Endothelial cell (in vitro differentiated cells): Measurements from ENCODE around the gene AGO1. TPM values are rescaled to one million over a fixed set of nuclear protein-coding genes. Genes with fewer than 3 reads are reported as not detected.

Source experiments
- DNase-seq: peaks from one replicate; pipeline ENCODE4 v3.0.0; 2021; ENCODE audit warnings: low spot score
- H3K27ac Mint-ChIP-seq: one replicate; pipeline ENCODE4 v1.8.0; 2021; ENCODE audit warnings: mixed read lengths, inconsistent platforms; ENCODE audit not compliant: unreplicated experiment
- H3K27me3 Mint-ChIP-seq: one replicate; pipeline ENCODE4 v1.8.0; 2021; ENCODE audit warnings: mild to moderate bottlenecking, moderate library complexity, mixed read lengths, inconsistent platforms; ENCODE audit not compliant: unreplicated experiment
- H3K36me3 Mint-ChIP-seq: one replicate; pipeline ENCODE4 v1.8.0; 2021; ENCODE audit warnings: mild to moderate bottlenecking, low read depth, mixed read lengths, inconsistent platforms; ENCODE audit not compliant: unreplicated experiment
- H3K4me1 Mint-ChIP-seq: one replicate; pipeline ENCODE4 v1.8.0; 2021; ENCODE audit warnings: mild to moderate bottlenecking, mixed read lengths, inconsistent platforms; ENCODE audit not compliant: unreplicated experiment
- H3K4me3 Mint-ChIP-seq: one replicate; pipeline ENCODE4 v1.8.0; 2021; ENCODE audit warnings: mild to moderate bottlenecking, mixed read lengths, inconsistent platforms; ENCODE audit not compliant: unreplicated experiment
- H3K9me3 Mint-ChIP-seq: one replicate; pipeline ENCODE4 v1.8.0; 2021; ENCODE audit warnings: mixed read lengths, inconsistent platforms; ENCODE audit not compliant: unreplicated experiment
- CTCF ChIP-seq: fragments of 200-600 bp; sonication (generic); IDR thresholded peaks from one replicate; pipeline ENCODE4 v1.5.0; 2021; ENCODE audit warnings: antibody characterized with exemption; ENCODE audit not compliant: unreplicated experiment
- total RNA-seq: library from RNA; stranded (reverse); fragmentation: NEBNext Ultra II Directional; extraction: Animal tissue kit (Norgen Biotek cat#: 25700); gene quantifications from one replicate; pipeline ENCODE4 v1.2.1, GENCODE V29; 2021; ENCODE audit not compliant: unreplicated experiment

AGO1 gene
- total RNA-seq, 1 donor from 2014 or later, result 41.1 TPM

DNA sequence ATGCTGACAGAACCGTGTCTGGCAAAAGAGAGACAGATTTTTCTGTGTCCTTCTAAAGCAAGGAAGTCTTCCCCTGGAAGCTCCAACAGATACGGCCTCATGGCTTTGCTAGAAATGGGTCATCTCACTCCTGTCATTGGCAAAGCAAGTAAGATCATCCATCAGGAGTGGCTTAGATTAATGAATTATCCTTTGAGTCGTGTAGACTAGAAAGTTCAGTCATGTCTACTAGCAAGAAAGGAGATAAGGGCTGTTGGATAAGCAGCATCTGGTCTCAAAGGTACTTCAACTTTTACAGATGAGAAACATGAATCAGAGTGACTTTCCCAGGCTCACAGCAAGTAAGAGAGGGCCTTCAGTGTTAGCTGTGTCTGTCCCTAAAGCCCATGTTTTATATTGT lies 44.5 kb downstream of the AGO1 start:
- Mint-ChIP-seq H3K4me1 (peaks cover 20% of the 10 kb centered on the region), H3K36me3 (peaks cover 6% of the 10 kb centered on the region), H3K27me3 (peaks cover 4% of the 10 kb centered on the region), H3K9me3 (no peaks in the 10 kb centered on the region), H3K4me3 (no peak overlapping the region), H3K27ac (no peak overlapping the region)
- DNase-seq, result no peak
- TF ChIP-seq CTCF, result no peak

DNA sequence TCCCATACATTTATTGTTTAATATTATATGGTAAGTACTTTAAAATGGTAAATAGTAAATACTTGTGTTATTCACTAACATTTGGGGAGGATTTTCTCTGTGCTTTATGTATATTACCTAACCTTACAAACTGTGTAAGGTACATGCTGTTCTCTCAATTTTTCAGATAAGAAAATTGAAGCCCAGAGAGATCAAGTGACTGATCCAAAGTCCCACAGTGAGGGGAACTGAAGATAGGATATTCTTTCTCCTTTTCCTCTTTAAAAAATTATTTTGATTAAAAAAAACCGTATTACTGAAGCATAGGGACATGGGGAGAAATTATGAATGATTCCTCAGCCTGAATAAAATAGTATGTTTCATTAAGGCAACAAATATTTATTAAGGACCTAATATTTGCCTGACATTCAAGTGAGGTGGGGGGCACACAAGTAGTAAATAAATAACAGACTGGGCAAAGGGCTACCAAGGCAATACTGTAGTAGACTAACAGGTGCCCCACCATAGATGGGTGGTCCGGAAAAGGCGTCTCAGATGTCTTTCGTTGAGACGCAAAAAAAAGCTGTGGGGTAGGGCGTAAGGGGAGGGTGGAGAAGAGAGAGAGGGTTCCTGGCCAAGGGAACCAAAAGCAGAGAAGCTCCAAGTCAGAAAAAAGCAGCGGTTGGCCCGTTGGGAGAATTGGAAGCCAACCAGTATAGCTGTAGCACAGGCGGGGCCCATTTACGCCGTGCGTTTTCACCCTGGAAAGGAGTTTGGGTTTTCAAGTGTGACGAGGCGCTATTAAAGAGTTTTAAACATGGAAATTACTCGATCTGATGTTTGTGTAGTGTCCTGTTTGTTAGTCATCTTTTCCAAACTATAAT lies 47.0 kb downstream of the AGO1 start:
- Mint-ChIP-seq H3K9me3 (no peaks in the 10 kb centered on the region), H3K4me1 (peaks cover 23% of the 10 kb centered on the region), H3K27ac (peak overlapping the region; percentile 93), H3K36me3 (peaks cover 6% of the 10 kb centered on the region), H3K27me3 (peaks cover 4% of the 10 kb centered on the region), H3K4me3 (peak overlapping the region; percentile 94)
- DNase-seq, result peak; percentile 26
- no peak for TF ChIP-seq CTCF

GRCh38 chr1:35930593-35931445 lies 47.8 kb downstream of the AGO1 start, which contains the start of gene AGO3:
Gene AGO3, plus strand, starts transcription at chr1:35931105. Its CDS starts 322 bp downstream, at chr1:35931427.
- no peak for TF ChIP-seq CTCF
- H3K36me3 Mint-ChIP-seq, result peaks cover 6% of the 10 kb centered on the region
- DNase-seq, result peak; percentile 76
- peaks cover 4% of the 10 kb centered on the region for H3K27me3 Mint-ChIP-seq
- no peaks in the 10 kb centered on the region for H3K9me3 Mint-ChIP-seq
- H3K4me3 Mint-ChIP-seq, result peak within 1 kb of the TSS; percentile 98
- peak within 1 kb of the TSS; percentile 96 for H3K27ac Mint-ChIP-seq
- peaks cover 25% of the 10 kb centered on the region for H3K4me1 Mint-ChIP-seq

DNA sequence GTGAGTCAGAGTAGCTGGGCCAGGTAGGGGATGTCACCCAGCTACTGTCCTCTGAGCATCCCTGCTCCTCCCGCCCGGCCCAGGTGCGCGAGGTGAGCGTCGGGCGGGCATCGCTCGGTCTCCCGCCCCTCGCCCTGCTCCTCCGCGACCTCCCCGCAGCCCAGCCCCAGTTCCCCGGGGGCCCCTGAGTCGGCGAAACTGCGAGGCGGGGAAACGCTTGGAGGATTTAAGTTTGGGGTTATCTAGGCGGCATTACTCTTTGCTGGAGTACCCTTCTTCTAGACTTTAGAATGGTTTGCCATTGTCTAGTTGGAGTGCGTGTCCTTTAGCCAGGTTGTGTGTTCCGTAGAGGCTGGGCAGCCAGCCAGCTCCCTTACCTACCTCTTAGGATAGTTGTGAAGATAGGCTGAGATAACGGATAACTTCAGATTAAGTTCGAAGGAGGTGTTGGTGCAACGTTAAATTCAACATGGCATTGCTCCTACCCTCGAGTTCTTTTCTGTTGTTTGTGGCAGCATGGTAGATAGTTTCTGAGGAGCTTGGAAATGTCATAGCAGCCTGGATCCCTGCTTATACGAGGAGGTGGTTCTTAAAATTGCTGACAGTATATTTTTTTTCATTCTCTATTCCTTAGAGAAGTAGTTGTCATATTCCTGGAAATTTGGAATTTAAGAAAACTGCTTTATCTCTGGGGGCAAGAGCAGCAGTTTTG lies 48.6 kb downstream of the AGO1 start:
- no peaks in the 10 kb centered on the region for H3K9me3 Mint-ChIP-seq
- H3K4me1 Mint-ChIP-seq, result peaks cover 25% of the 10 kb centered on the region
- no peak for TF ChIP-seq CTCF
- H3K27ac Mint-ChIP-seq, result peak overlapping the region; percentile 96
- no peak for DNase-seq
- peak overlapping the region; percentile 98 for H3K4me3 Mint-ChIP-seq
- peaks cover 6% of the 10 kb centered on the region for H3K36me3 Mint-ChIP-seq
- peaks cover 4% of the 10 kb centered on the region for H3K27me3 Mint-ChIP-seq
